HEK293 (cell line): Measurements from ENCODE around the gene CAT.

ENCODE experiments used
- CTCF ChIA-PET: fragments of 350-600 bp; formaldehyde crosslinking; extraction: SDS; loops from one replicate; lab custom pipeline; 2021; ENCODE audit warnings: antibody characterized with exemption; lab: Yijun Ruan, JAX
- POLR2A ChIA-PET: fragments of 300-600 bp; formaldehyde crosslinking; extraction: SDS; loops from one replicate; lab custom pipeline; 2020; ENCODE audit warnings: antibody characterized with exemption, inconsistent platforms; lab: Yijun Ruan, JAX
- H3K27ac ChIP-seq: fragments of 200-500 bp; sonication (Bioruptor generic); 2 replicates; pipeline ENCODE4 v1.5.1; 2014; ENCODE audit warnings: low read depth, low read length, control low read depth, inconsistent platforms; ENCODE audit errors: extremely low read depth
- H3K36me3 ChIP-seq, 2 experiments: fragments of 200-500 bp in 1 of 2; sonication (Bioruptor generic) in 1 of 2; 1 replicate in 1 of 2; 2 replicates in 1 of 2; pipeline ENCODE4 v1.5.1; 2014 to 2017; ENCODE audit warnings: inconsistent platforms in 2 of 2, low read length in 2 of 2; ENCODE audit not compliant: control insufficient read depth in 2 of 2, insufficient read depth in 1 of 2
- H3K4me1 ChIP-seq: fragments of 200-500 bp; sonication (Bioruptor generic); 2 replicates; pipeline ENCODE4 v1.5.1; 2014; ENCODE audit warnings: mild to moderate bottlenecking, low read length, inconsistent platforms; ENCODE audit not compliant: control insufficient read depth, insufficient read depth
- H3K4me3 ChIP-seq: 2 replicates; pipeline ENCODE4 v1.5.1; 2011; ENCODE audit warnings: low read depth, mild to moderate bottlenecking, control low read depth, low read length, moderate library complexity
- H3K9me3 ChIP-seq: fragments of 200-500 bp; sonication (Bioruptor generic); 2 replicates; pipeline ENCODE4 v1.5.1; 2014; ENCODE audit warnings: low read depth, low read length, inconsistent platforms; ENCODE audit not compliant: control insufficient read depth, insufficient read depth
- AEBP2 ChIP-seq: fragments of 450-650 bp; formaldehyde crosslinking; IDR thresholded peaks from 2 replicates; pipeline ENCODE4 v1.5.1; 2016; ENCODE audit warnings: missing biosample characterization, missing genetic modification characterization, borderline replicate concordance
- CTCF ChIP-seq: fragments of 450-650 bp; formaldehyde crosslinking; IDR thresholded peaks from 2 replicates; pipeline ENCODE4 v1.5.1; 2016; ENCODE audit warnings: missing biosample characterization, missing genetic modification characterization
- GLI4 ChIP-seq: fragments of 450-650 bp; formaldehyde crosslinking; IDR thresholded peaks from 2 replicates; pipeline ENCODE4 v1.5.1; 2016; ENCODE audit warnings: missing biosample characterization, missing genetic modification characterization
- KLF17 ChIP-seq: fragments of 450-650 bp; formaldehyde crosslinking; IDR thresholded peaks from 2 replicates; pipeline ENCODE4 v1.5.1; 2016; ENCODE audit warnings: missing biosample characterization, missing genetic modification characterization
- SP7 ChIP-seq: fragments of 450-650 bp; formaldehyde crosslinking; IDR thresholded peaks from 2 replicates; pipeline ENCODE4 v1.5.1; 2016; ENCODE audit warnings: missing biosample characterization, missing genetic modification characterization
- TCF7L2 ChIP-seq: IDR thresholded peaks from 2 replicates; pipeline ENCODE4 v1.6.1; 2011; ENCODE audit warnings: low read depth, mild to moderate bottlenecking, inconsistent platforms, low read length, moderate library complexity, borderline replicate concordance
- ZEB2 ChIP-seq: fragments of 450-650 bp; formaldehyde crosslinking; IDR thresholded peaks from 2 replicates; pipeline ENCODE4 v1.5.1; 2016; ENCODE audit warnings: missing biosample characterization, missing genetic modification characterization
- ZNF133 ChIP-seq: fragments of 450-650 bp; formaldehyde crosslinking; IDR thresholded peaks from 2 replicates; pipeline ENCODE4 v1.5.1; 2016; ENCODE audit warnings: missing biosample characterization, missing genetic modification characterization
- ZNF155 ChIP-seq: fragments of 450-650 bp; formaldehyde crosslinking; IDR thresholded peaks from 2 replicates; pipeline ENCODE4 v1.5.1; 2016; ENCODE audit warnings: missing biosample characterization, missing genetic modification characterization
- ZNF18 ChIP-seq: fragments of 450-650 bp; formaldehyde crosslinking; IDR thresholded peaks from 2 replicates; pipeline ENCODE4 v1.5.1; 2016; ENCODE audit warnings: missing biosample characterization, missing genetic modification characterization
- ZNF19 ChIP-seq: fragments of 450-650 bp; formaldehyde crosslinking; IDR thresholded peaks from 2 replicates; pipeline ENCODE4; 2016; ENCODE audit warnings: missing biosample characterization, missing genetic modification characterization, low read depth
- ZNF26 ChIP-seq: fragments of 450-650 bp; formaldehyde crosslinking; IDR thresholded peaks from 2 replicates; pipeline ENCODE4 v1.5.1; 2016; ENCODE audit warnings: missing biosample characterization, missing genetic modification characterization
- ZNF311 ChIP-seq: fragments of 450-650 bp; formaldehyde crosslinking; IDR thresholded peaks from 2 replicates; pipeline ENCODE4 v1.5.1; 2017; ENCODE audit warnings: missing biosample characterization, missing genetic modification characterization, borderline replicate concordance
- ZNF350 ChIP-seq: fragments of 450-650 bp; formaldehyde crosslinking; IDR thresholded peaks from 2 replicates; pipeline ENCODE4 v1.5.0; 2017; ENCODE audit warnings: missing biosample characterization, mild to moderate bottlenecking, missing genetic modification characterization
- ZNF362 ChIP-seq: fragments of 450-650 bp; formaldehyde crosslinking; IDR thresholded peaks from 2 replicates; pipeline ENCODE4 v1.5.1; 2016; ENCODE audit warnings: missing biosample characterization, missing genetic modification characterization
- ZNF398 ChIP-seq: fragments of 450-650 bp; formaldehyde crosslinking; IDR thresholded peaks from 2 replicates; pipeline ENCODE4 v1.5.1; 2017; ENCODE audit warnings: missing biosample characterization, missing genetic modification characterization
- ZNF416 ChIP-seq: fragments of 450-650 bp; formaldehyde crosslinking; IDR thresholded peaks from 2 replicates; pipeline ENCODE4 v1.5.1; 2016; ENCODE audit warnings: missing biosample characterization, missing genetic modification characterization
- ZNF433 ChIP-seq: fragments of 450-650 bp; formaldehyde crosslinking; IDR thresholded peaks from 2 replicates; pipeline ENCODE4 v1.5.1; 2016; ENCODE audit warnings: missing biosample characterization, missing genetic modification characterization, low read depth
- ZNF510 ChIP-seq: fragments of 450-650 bp; formaldehyde crosslinking; IDR thresholded peaks from 2 replicates; pipeline ENCODE4 v1.5.1; 2018; ENCODE audit warnings: mild to moderate bottlenecking, missing genetic modification characterization, missing biosample characterization; ENCODE audit not compliant: insufficient replicate concordance
- ZNF561 ChIP-seq: fragments of 450-650 bp; IDR thresholded peaks from 2 replicates; pipeline ENCODE4 v1.5.1; 2018; ENCODE audit warnings: missing biosample characterization, missing genetic modification characterization, borderline replicate concordance
- ZNF596 ChIP-seq: fragments of 450-650 bp; IDR thresholded peaks from 2 replicates; pipeline ENCODE4 v1.5.0; 2018; ENCODE audit warnings: missing biosample characterization, mild to moderate bottlenecking, missing genetic modification characterization, moderate library complexity
- ZNF658 ChIP-seq: fragments of 450-650 bp; formaldehyde crosslinking; IDR thresholded peaks from 2 replicates; pipeline ENCODE4; 2016; ENCODE audit warnings: missing biosample characterization, missing genetic modification characterization
- ZNF660 ChIP-seq: fragments of 450-650 bp; IDR thresholded peaks from 2 replicates; pipeline ENCODE4 v1.5.1; 2018; ENCODE audit warnings: missing biosample characterization, mild to moderate bottlenecking, missing genetic modification characterization
- ZNF837 ChIP-seq: fragments of 450-650 bp; formaldehyde crosslinking; IDR thresholded peaks from 2 replicates; pipeline ENCODE4 v1.5.1; 2016; ENCODE audit warnings: missing biosample characterization, missing genetic modification characterization

The CAT gene

GRCh38 chr11:34513682-34514449, 75.1 kb downstream of the CAT start, which contains the start of gene ELF5:
Gene ELF5, minus strand, starts transcription at chr11:34513794. Its CDS starts 8,045 bp downstream, at chr11:34505749.
- TF ChIP-seq ZNF155, result no peak
- TF ChIP-seq TCF7L2, result no peak
- TF ChIP-seq KLF17 (tag by site-specific recombination), result no peak
- TF ChIP-seq ZNF133 (tag by site-specific recombination), result no peak
- no peak for TF ChIP-seq ZNF660 (tag by site-specific recombination)
- TF ChIP-seq ZNF433 (tag by site-specific recombination), result no peak
- no peak for TF ChIP-seq ZNF362 (tag by site-specific recombination)
- TF ChIP-seq GLI4 (tag by site-specific recombination), result no peak
- TF ChIP-seq, all 188 proteins: peak for 0
- Histone ChIP-seq H3K4me1 (no peaks in the 10 kb centered on the region), H3K36me3 (no peaks in the 10 kb centered on the region), H3K9me3 (no peaks in the 10 kb centered on the region), H3K4me3 (no peak within 1 kb of the TSS), H3K27ac (no peak within 1 kb of the TSS)
- ChIA-PET CTCF (interaction anchor here (0.6 to 3.7 kb wide), 18 partner anchors 9 to 886 kb away, joined by 3 to 18 read pairs (median 4); no protein-coding TSS in a partner anchor), POLR2A (no interaction called here)

- CTCF ChIA-PET, result interaction anchor here (0.6 to 3.7 kb wide), 7 partner anchors 11 to 877 kb away, joined by 3 to 18 read pairs (median 4); no protein-coding TSS in a partner anchor
- TF ChIP-seq ZNF350 (no peak), ZNF510 (tag by site-specific recombination) (no peak), ZNF658 (tag by site-specific recombination) (no peak), ZNF561 (no peak), ZEB2 (tag by site-specific recombination) (no peak), ZNF26 (tag by site-specific recombination) (no peak), SP7 (tag by site-specific recombination) (no peak), ZNF19 (tag by site-specific recombination) (no peak), ZNF398 (tag by site-specific recombination) (no peak), ZNF596 (tag by site-specific recombination) (no peak), ZNF416 (no peak), ZNF311 (no peak), ZNF837 (no peak), CTCF (tag by site-specific recombination) (no peak), AEBP2 (no peak), ZNF18 (tag by site-specific recombination) (no peak)
Observed at GRCh38 chr11:34514597-34514996, 75.9 kb downstream of the CAT start.

More at GRCh38 chr11:34514597-34514996, 75.9 kb downstream of the CAT start:
- Histone ChIP-seq H3K4me1 (no peaks in the 10 kb centered on the region), H3K4me3 (no peak overlapping the region), H3K27ac (no peak overlapping the region), H3K36me3 (no peaks in the 10 kb centered on the region), H3K9me3 (no peaks in the 10 kb centered on the region)
- POLR2A ChIA-PET, result no interaction called here
